ENCODE results near the gene ITPR1. TPM values are rescaled to one million over a fixed set of nuclear protein-coding genes. Genes with fewer than 3 reads are reported as not detected.

The ITPR1 gene
- total RNA-seq, 1 donor from 2014 or later: 117 TPM

GRCh38 chr3:4818986-4819693, 326.0 kb downstream of the ITPR1 start:
- intact Hi-C loops (cut with micrococcal nuclease): no loop called here
- H3K36me3 Mint-ChIP-seq (ENCODE audit: low read depth): peaks cover 98% of the 10 kb centered on the region
- H3K9me3 Mint-ChIP-seq: peaks cover 14% of the 10 kb centered on the region
- peak overlapping the region; percentile 0 for H3K4me3 Mint-ChIP-seq (ENCODE audit: low read depth)
- H3K27me3 Mint-ChIP-seq (ENCODE audit: low read depth): no peaks in the 10 kb centered on the region
- H3K4me1 Mint-ChIP-seq (ENCODE audit: low read depth): peaks cover 58% of the 10 kb centered on the region
- H3K27ac Mint-ChIP-seq: peak overlapping the region; percentile 93
- no peak for DNase-seq (ENCODE audit: low spot score)

GRCh38 chr3:4819746-4820145, 326.6 kb downstream of the ITPR1 start:
- peaks cover 61% of the 10 kb centered on the region for H3K4me1 Mint-ChIP-seq (ENCODE audit: low read depth)
- intact Hi-C loops (cut with micrococcal nuclease): loop anchor here (2.0 kb wide), 1 partner anchor 97 kb away; no protein-coding TSS in a partner anchor
- no peaks in the 10 kb centered on the region for H3K27me3 Mint-ChIP-seq (ENCODE audit: low read depth)
- no peak for DNase-seq (ENCODE audit: low spot score)
- peak overlapping the region; percentile 93 for H3K27ac Mint-ChIP-seq
- H3K4me3 Mint-ChIP-seq (ENCODE audit: low read depth): peak overlapping the region; percentile 0
- peaks cover 14% of the 10 kb centered on the region for H3K9me3 Mint-ChIP-seq
- H3K36me3 Mint-ChIP-seq (ENCODE audit: low read depth): peaks cover 98% of the 10 kb centered on the region

- peaks cover 14% of the 10 kb centered on the region for H3K9me3 Mint-ChIP-seq
- peak overlapping the region; percentile 51 for H3K4me3 Mint-ChIP-seq (ENCODE audit: low read depth)
- H3K27ac Mint-ChIP-seq: peak overlapping the region; percentile 93
- no peaks in the 10 kb centered on the region for H3K27me3 Mint-ChIP-seq (ENCODE audit: low read depth)
- no peak for DNase-seq (ENCODE audit: low spot score)
- intact Hi-C loops (cut with micrococcal nuclease): loop anchor here (1.0 to 2.0 kb wide), 2 partner anchors 43 to 98 kb away; no protein-coding TSS in a partner anchor
- peaks cover 69% of the 10 kb centered on the region for H3K4me1 Mint-ChIP-seq (ENCODE audit: low read depth)
- H3K36me3 Mint-ChIP-seq (ENCODE audit: low read depth): peaks cover 98% of the 10 kb centered on the region
These were observed 327.4 kb downstream of the ITPR1 start for GRCh38 chr3:4820296-4821121.

GRCh38 chr3:4821338-4821737, 328.2 kb downstream of the ITPR1 start:
- no peak for DNase-seq (ENCODE audit: low spot score)
- H3K4me1 Mint-ChIP-seq (ENCODE audit: low read depth): peaks cover 77% of the 10 kb centered on the region
- peak overlapping the region; percentile 93 for H3K27ac Mint-ChIP-seq
- peaks cover 99% of the 10 kb centered on the region for H3K36me3 Mint-ChIP-seq (ENCODE audit: low read depth)
- H3K27me3 Mint-ChIP-seq (ENCODE audit: low read depth): no peaks in the 10 kb centered on the region
- H3K4me3 Mint-ChIP-seq (ENCODE audit: low read depth): peak overlapping the region; percentile 20
- intact Hi-C loops (cut with micrococcal nuclease): loop anchor here (1.0 to 2.0 kb wide), 2 partner anchors 44 to 99 kb away; no protein-coding TSS in a partner anchor
- H3K9me3 Mint-ChIP-seq: peaks cover 14% of the 10 kb centered on the region

- Mint-ChIP-seq H3K27me3 (ENCODE audit: low read depth) (no peaks in the 10 kb centered on the region), H3K36me3 (ENCODE audit: low read depth) (peaks cover 98% of the 10 kb centered on the region), H3K4me3 (ENCODE audit: low read depth) (peak overlapping the region; percentile 20), H3K27ac (peak overlapping the region; percentile 93), H3K9me3 (peaks cover 12% of the 10 kb centered on the region), H3K4me1 (ENCODE audit: low read depth) (peaks cover 84% of the 10 kb centered on the region)
- intact Hi-C loops (cut with micrococcal nuclease): loop anchor here (1.0 to 2.0 kb wide), 9 partner anchors 9 to 201 kb away; no protein-coding TSS in a partner anchor
- DNase-seq (ENCODE audit: low spot score): peak; percentile 77
These were observed 328.8 kb downstream of the ITPR1 start for GRCh38 chr3:4821975-4822374.

GRCh38 chr3:4822568-4822967, 329.4 kb downstream of the ITPR1 start:
- H3K27ac Mint-ChIP-seq: peak overlapping the region; percentile 93
- peaks cover 98% of the 10 kb centered on the region for H3K36me3 Mint-ChIP-seq (ENCODE audit: low read depth)
- DNase-seq (ENCODE audit: low spot score): no peak
- peak overlapping the region; percentile 37 for H3K4me3 Mint-ChIP-seq (ENCODE audit: low read depth)
- H3K27me3 Mint-ChIP-seq (ENCODE audit: low read depth): no peaks in the 10 kb centered on the region
- peaks cover 89% of the 10 kb centered on the region for H3K4me1 Mint-ChIP-seq (ENCODE audit: low read depth)
- intact Hi-C loops (cut with micrococcal nuclease): loop anchor here (1.0 to 2.0 kb wide), 7 partner anchors 9 to 200 kb away; no protein-coding TSS in a partner anchor
- H3K9me3 Mint-ChIP-seq: peaks cover 6% of the 10 kb centered on the region

- H3K4me3 Mint-ChIP-seq (ENCODE audit: low read depth): peak overlapping the region; percentile 22
- H3K27me3 Mint-ChIP-seq (ENCODE audit: low read depth): no peaks in the 10 kb centered on the region
- H3K4me1 Mint-ChIP-seq (ENCODE audit: low read depth): peaks cover 94% of the 10 kb centered on the region
- H3K27ac Mint-ChIP-seq: peak overlapping the region; percentile 93
- H3K9me3 Mint-ChIP-seq: peaks cover 4% of the 10 kb centered on the region
- peaks cover 98% of the 10 kb centered on the region for H3K36me3 Mint-ChIP-seq (ENCODE audit: low read depth)
- intact Hi-C loops (cut with micrococcal nuclease): loop anchor here (2.0 kb wide), 2 partner anchors 83 to 199 kb away; no protein-coding TSS in a partner anchor
- DNase-seq (ENCODE audit: low spot score): no peak
These were observed 330.2 kb downstream of the ITPR1 start for GRCh38 chr3:4823385-4823784.

- intact Hi-C loops (cut with micrococcal nuclease): loop anchor here (2.0 kb wide), 2 partner anchors 83 to 199 kb away; no protein-coding TSS in a partner anchor
These were observed 331.1 kb downstream of the ITPR1 start for GRCh38 chr3:4823986-4824925.

GRCh38 chr3:4824926-4825325, 331.8 kb downstream of the ITPR1 start:
- DNase-seq (ENCODE audit: low spot score): no peak
- peak overlapping the region; percentile 74 for H3K4me3 Mint-ChIP-seq (ENCODE audit: low read depth)
- H3K27ac Mint-ChIP-seq: peak overlapping the region; percentile 93
- intact Hi-C loops (cut with micrococcal nuclease): no loop called here
- peaks cover 95% of the 10 kb centered on the region for H3K4me1 Mint-ChIP-seq (ENCODE audit: low read depth)
- peaks cover 96% of the 10 kb centered on the region for H3K36me3 Mint-ChIP-seq (ENCODE audit: low read depth)
- H3K27me3 Mint-ChIP-seq (ENCODE audit: low read depth): no peaks in the 10 kb centered on the region
- H3K9me3 Mint-ChIP-seq: peaks cover 4% of the 10 kb centered on the region

More at GRCh38 chr3:4823986-4824925, 331.1 kb downstream of the ITPR1 start:
- Mint-ChIP-seq H3K4me1 (ENCODE audit: low read depth) (peaks cover 99% of the 10 kb centered on the region), H3K4me3 (ENCODE audit: low read depth) (peak overlapping the region; percentile 74), H3K27ac (peak overlapping the region; percentile 93), H3K27me3 (ENCODE audit: low read depth) (no peaks in the 10 kb centered on the region), H3K9me3 (peaks cover 4% of the 10 kb centered on the region), H3K36me3 (ENCODE audit: low read depth) (peaks cover 99% of the 10 kb centered on the region)
- DNase-seq (ENCODE audit: low spot score): no peak

GRCh38 chr3:4825436-4826236, 332.5 kb downstream of the ITPR1 start:
- no peaks in the 10 kb centered on the region for H3K27me3 Mint-ChIP-seq (ENCODE audit: low read depth)
- peak; percentile 47 for DNase-seq (ENCODE audit: low spot score)
- H3K4me3 Mint-ChIP-seq (ENCODE audit: low read depth): peak overlapping the region; percentile 74
- H3K9me3 Mint-ChIP-seq: peaks cover 4% of the 10 kb centered on the region
- H3K4me1 Mint-ChIP-seq (ENCODE audit: low read depth): peaks cover 92% of the 10 kb centered on the region
- intact Hi-C loops (cut with micrococcal nuclease): no loop called here
- peaks cover 93% of the 10 kb centered on the region for H3K36me3 Mint-ChIP-seq (ENCODE audit: low read depth)
- H3K27ac Mint-ChIP-seq: peak overlapping the region; percentile 93
